ENCODE measurements around the gene ARMC2. TPM values are rescaled to one million over a fixed set of nuclear protein-coding genes. Genes with fewer than 3 reads are reported as not detected.

The ARMC2 gene
- total and polyA plus RNA-seq, 8 donors, result 0.46 to 13.4 (median 2.3) TPM; not detected in 1

- TF ChIP-seq POLR2A (IDR thresholded peaks at IDR 0.05), result no peak
- no peak for TF ChIP-seq EP300 (IDR thresholded peaks at IDR 0.05)
- no peak for TF ChIP-seq CTCF (IDR thresholded peaks at IDR 0.05)
- peak in 1 of 3 donors; percentile 35 for TF ChIP-seq POLR2AphosphoS5 (IDR thresholded peaks at IDR 0.05)
- H3K27me3 ChIP-seq, result no peaks in the 10 kb centered on the region
- H3K27ac ChIP-seq, result peak overlapping the region; percentile 9 to 90 (median 84)
- intact Hi-C loops (cut with DNase I; ENCODE audit: low total_unique reads), result no loop called here
- WGBS, 5 donors, result 31 to 49% (median 34%) methylated on average over 3 of the region's 3 CpGs
- peaks cover 46 to 80% (median 71%) of the 10 kb centered on the region in 4 donors for H3K4me1 ChIP-seq
- peak in 1 of 2 donors; percentile 69 for DNase-seq
- no peak overlapping the region for H3K4me3 ChIP-seq
- no peaks in the 10 kb centered on the region for H3K9me3 ChIP-seq
- H3K36me3 ChIP-seq, result no peaks in the 10 kb centered on the region
Measured at GRCh38 chr6:108946695-108947094, 98.5 kb downstream of the ARMC2 start.

GRCh38 chr6:108947114-108947854 lies 99.1 kb downstream of the ARMC2 start:
- 28 to 42% (median 38%) methylated on average over 5 of the region's 5 CpGs for WGBS, 5 donors
- intact Hi-C loops (cut with DNase I; ENCODE audit: low total_unique reads), result no loop called here

GRCh38 chr6:108948181-108948661 lies 100.0 kb downstream of the ARMC2 start:
- no peaks in the 10 kb centered on the region for H3K36me3 ChIP-seq
- no peaks in the 10 kb centered on the region for H3K27me3 ChIP-seq
- peak overlapping the region in 4 of 5 donors; percentile 84 to 90 (median 86) for H3K27ac ChIP-seq
- H3K4me1 ChIP-seq, result peaks cover 46 to 76% (median 67%) of the 10 kb centered on the region in 4 donors
- intact Hi-C loops (cut with DNase I; ENCODE audit: low total_unique reads), result no loop called here
- DNase-seq, result peak; percentile 50 to 65
- 33 to 52% (median 46%) methylated on average over 7 of the region's 7 CpGs for WGBS, 5 donors
- H3K4me3 ChIP-seq, result no peak overlapping the region
- no peaks in the 10 kb centered on the region for H3K9me3 ChIP-seq
- no peak for TF ChIP-seq POLR2A (IDR thresholded peaks at IDR 0.05)
- TF ChIP-seq EP300 (IDR thresholded peaks at IDR 0.05), result no peak
- TF ChIP-seq CTCF (IDR thresholded peaks at IDR 0.05), result no peak
- no peak for TF ChIP-seq POLR2AphosphoS5 (IDR thresholded peaks at IDR 0.05)

More at GRCh38 chr6:108947114-108947854, 99.1 kb downstream of the ARMC2 start:
- Histone ChIP-seq H3K36me3 (no peaks in the 10 kb centered on the region), H3K27me3 (no peaks in the 10 kb centered on the region), H3K27ac (peak overlapping the region; percentile 9 to 90 (median 84)), H3K4me3 (no peak overlapping the region), H3K9me3 (no peaks in the 10 kb centered on the region), H3K4me1 (peaks cover 46 to 79% (median 70%) of the 10 kb centered on the region in 4 donors)
- peak in 1 of 2 donors; percentile 87 for DNase-seq
- no peak for TF ChIP-seq EP300 (IDR thresholded peaks at IDR 0.05)
- peak; percentile 32 to 68 (median 50) for TF ChIP-seq POLR2AphosphoS5 (IDR thresholded peaks at IDR 0.05)

- peak in 1 of 2 donors; percentile 68 for DNase-seq
- Histone ChIP-seq H3K9me3 (no peaks in the 10 kb centered on the region), H3K4me1 (peaks cover 24 to 43% (median 39%) of the 10 kb centered on the region in 4 donors), H3K27me3 (no peaks in the 10 kb centered on the region), H3K4me3 (no peak overlapping the region), H3K27ac (peak overlapping the region in 4 of 5 donors; percentile 46 to 50 (median 47)), H3K36me3 (no peaks in the 10 kb centered on the region)
- 52 to 59% (median 57%) methylated on average over 16 of the region's 16 CpGs for WGBS, 5 donors
- intact Hi-C loops (cut with DNase I; ENCODE audit: low total_unique reads), result no loop called here
- TF ChIP-seq EP300 (IDR thresholded peaks at IDR 0.05), result no peak
- TF ChIP-seq POLR2AphosphoS5 (IDR thresholded peaks at IDR 0.05), result no peak
- TF ChIP-seq POLR2A (IDR thresholded peaks at IDR 0.05), result no peak
- TF ChIP-seq CTCF (IDR thresholded peaks at IDR 0.05), result no peak
Measured at GRCh38 chr6:108951351-108951953, 103.2 kb downstream of the ARMC2 start.
